IPS DF 6.9 (cell line): Measurements from ENCODE around the gene CFAP100.
A peak's percentile ranks its signal among the peaks of the same experiment; 100 is the strongest.

Source experiments
- DNase-seq: peaks from one replicate; pipeline ENCODE4 v3.0.0-alpha.2; 2013; ENCODE audit warnings: low read depth, low spot score
- H3K27ac ChIP-seq: one replicate; pipeline ENCODE4 v1.5.1; 2013; ENCODE audit warnings: low read length, control low read depth
- H3K27me3 ChIP-seq: 2 replicates; pipeline ENCODE4 v1.6.1; 2013; ENCODE audit warnings: mild to moderate bottlenecking, low read length; ENCODE audit not compliant: control insufficient read depth, insufficient read depth
- H3K36me3 ChIP-seq: 2 replicates; pipeline ENCODE4 v1.6.1; 2013; ENCODE audit warnings: low read length; ENCODE audit not compliant: control insufficient read depth, insufficient read depth
- H3K4me1 ChIP-seq: 2 replicates; pipeline ENCODE4 v1.6.1; 2013; ENCODE audit warnings: low read length; ENCODE audit not compliant: control insufficient read depth, insufficient read depth
- H3K4me3 ChIP-seq: 2 replicates; pipeline ENCODE4 v1.5.1; 2013; ENCODE audit warnings: mild to moderate bottlenecking, low read length
- H3K9me3 ChIP-seq: 2 replicates; pipeline ENCODE4 v1.6.1; 2013; ENCODE audit warnings: low read length, inconsistent platforms; ENCODE audit not compliant: control insufficient read depth, insufficient read depth
- WGBS: extraction: QIAGEN DNeasy Blood & Tissue Kit; methylation state at CpG from one replicate; pipeline ENCODE4 v1.1.7; 2013; ENCODE audit warnings: mixed read lengths, missing lambda C conversion rate; ENCODE audit not compliant: insufficient read length, insufficient coverage; 5-methylcytosine and 5-hydroxymethylcytosine counted together

CFAP100 gene

GRCh38 chr3:126351086-126351770 lies 43.5 kb upstream of the CFAP100 start:
- no peak for DNase-seq
- H3K4me1 ChIP-seq: no peaks in the 10 kb centered on the region
- WGBS: no CpG with 5 or more reads among the region's 10 CpGs
- H3K9me3 ChIP-seq: no peaks in the 10 kb centered on the region
- peaks cover 11% of the 10 kb centered on the region for H3K36me3 ChIP-seq
- no peaks in the 10 kb centered on the region for H3K27me3 ChIP-seq
- no peak overlapping the region for H3K27ac ChIP-seq
- H3K4me3 ChIP-seq: no peak overlapping the region

GRCh38 chr3:126351771-126352475 lies 42.8 kb upstream of the CFAP100 start:
- Histone ChIP-seq H3K4me3 (no peak overlapping the region), H3K27me3 (no peaks in the 10 kb centered on the region), H3K27ac (no peak overlapping the region), H3K36me3 (peaks cover 11% of the 10 kb centered on the region), H3K9me3 (no peaks in the 10 kb centered on the region), H3K4me1 (0 out of 2 replicates have a peak, but pooled peaks cover 1% of the 10 kb centered on the region)
- DNase-seq: no peak
- no CpG with 5 or more reads among the region's 18 CpGs for WGBS

- Histone ChIP-seq H3K36me3 (peaks cover 11% of the 10 kb centered on the region), H3K27me3 (no peaks in the 10 kb centered on the region), H3K4me1 (0 out of 2 replicates have a peak, but pooled peaks cover 1% of the 10 kb centered on the region), H3K4me3 (no peak overlapping the region), H3K27ac (no peak overlapping the region), H3K9me3 (no peaks in the 10 kb centered on the region)
- WGBS: no CpG with 5 or more reads among the region's 27 CpGs
- DNase-seq: no peak
Measured at GRCh38 chr3:126352476-126353454, 41.9 kb upstream of the CFAP100 start.

- Histone ChIP-seq H3K4me3 (no peak overlapping the region), H3K36me3 (peaks cover 11% of the 10 kb centered on the region), H3K9me3 (no peaks in the 10 kb centered on the region), H3K27ac (no peak overlapping the region), H3K4me1 (peaks cover 8% of the 10 kb centered on the region), H3K27me3 (peaks cover 1% of the 10 kb centered on the region; the same call in 1 of the 2 replicates)
- WGBS: no CpG with 5 or more reads among the region's 8 CpGs
- no peak for DNase-seq
Measured at GRCh38 chr3:126353694-126354321, 40.9 kb upstream of the CFAP100 start.

GRCh38 chr3:126354776-126355175 lies 39.9 kb upstream of the CFAP100 start:
- DNase-seq: no peak
- no peaks in the 10 kb centered on the region for H3K9me3 ChIP-seq
- peaks cover 1% of the 10 kb centered on the region; the same call in 1 of the 2 replicates for H3K27me3 ChIP-seq
- peaks cover 8% of the 10 kb centered on the region for H3K4me1 ChIP-seq
- no peak overlapping the region for H3K4me3 ChIP-seq
- H3K27ac ChIP-seq: no peak overlapping the region
- WGBS: no CpG with 5 or more reads among the region's 7 CpGs
- peaks cover 11% of the 10 kb centered on the region for H3K36me3 ChIP-seq

- Histone ChIP-seq H3K36me3 (peaks cover 11% of the 10 kb centered on the region), H3K9me3 (no peaks in the 10 kb centered on the region), H3K27me3 (peaks cover 1% of the 10 kb centered on the region; the same call in 1 of the 2 replicates), H3K4me1 (peaks cover 8% of the 10 kb centered on the region), H3K4me3 (no peak overlapping the region), H3K27ac (no peak overlapping the region)
- no peak for DNase-seq
- WGBS: no CpG with 5 or more reads among the region's 3 CpGs
Measured at GRCh38 chr3:126355251-126355650, 39.5 kb upstream of the CFAP100 start.

- peak; percentile 73 for DNase-seq
- Histone ChIP-seq H3K27me3 (peaks cover 1% of the 10 kb centered on the region; the same call in 1 of the 2 replicates), H3K36me3 (peaks cover 11% of the 10 kb centered on the region), H3K4me3 (peak overlapping the region; percentile 62; the same call in 1 of the 2 replicates), H3K4me1 (peaks cover 8% of the 10 kb centered on the region), H3K27ac (no peak overlapping the region), H3K9me3 (no peaks in the 10 kb centered on the region)
- no CpG with 5 or more reads among the region's 32 CpGs for WGBS
Measured at GRCh38 chr3:126355777-126356372, 38.8 kb upstream of the CFAP100 start.

- Histone ChIP-seq H3K36me3 (peaks cover 6% of the 10 kb centered on the region), H3K27me3 (peaks cover 1% of the 10 kb centered on the region; the same call in 1 of the 2 replicates), H3K4me1 (peaks cover 8% of the 10 kb centered on the region), H3K27ac (no peak overlapping the region), H3K4me3 (peak overlapping the region; percentile 62), H3K9me3 (no peaks in the 10 kb centered on the region)
- DNase-seq: no peak
- no CpG with 5 or more reads among the region's 100 CpGs for WGBS
Measured at GRCh38 chr3:126356373-126357264, 38.1 kb upstream of the CFAP100 start.
